AG09319 (cell line): ENCODE data around the gene TMEM135.

ENCODE experiments used
- DNase-seq: peaks from one replicate; pipeline ENCODE4 v3.0.0-alpha.2; 2010; ENCODE audit warnings: low read depth; ENCODE audit errors: extremely low read depth
- TF ChIP-seq, protein P1 (sequence below): IDR thresholded peaks from 2 replicates; pipeline ENCODE4 v1.5.1; 2011; ENCODE audit warnings: low read depth, mild to moderate bottlenecking, inconsistent platforms, low read length, moderate library complexity

TMEM135 gene

DNA sequence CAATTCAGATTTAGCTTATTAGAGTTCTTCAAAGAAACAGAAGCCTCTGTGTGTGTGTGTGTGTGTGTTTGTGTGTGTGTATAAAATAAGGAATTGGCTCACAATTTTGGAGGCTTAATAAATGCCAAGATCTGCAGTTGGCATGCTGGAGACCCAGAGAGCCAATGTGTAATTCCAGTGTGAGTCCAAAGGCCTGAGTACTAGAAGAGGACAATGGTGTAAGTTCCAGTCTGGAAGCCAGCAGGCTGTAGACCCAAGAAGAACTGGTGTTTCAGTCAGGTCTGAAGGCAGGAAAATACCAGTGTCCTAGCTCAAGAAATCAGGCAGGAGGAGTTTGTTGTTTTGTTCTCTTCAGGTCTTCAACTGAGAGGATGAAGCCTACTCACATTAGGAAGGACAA, 20.0 kb downstream of the TMEM135 start:
- TF ChIP-seq, protein P1, sequence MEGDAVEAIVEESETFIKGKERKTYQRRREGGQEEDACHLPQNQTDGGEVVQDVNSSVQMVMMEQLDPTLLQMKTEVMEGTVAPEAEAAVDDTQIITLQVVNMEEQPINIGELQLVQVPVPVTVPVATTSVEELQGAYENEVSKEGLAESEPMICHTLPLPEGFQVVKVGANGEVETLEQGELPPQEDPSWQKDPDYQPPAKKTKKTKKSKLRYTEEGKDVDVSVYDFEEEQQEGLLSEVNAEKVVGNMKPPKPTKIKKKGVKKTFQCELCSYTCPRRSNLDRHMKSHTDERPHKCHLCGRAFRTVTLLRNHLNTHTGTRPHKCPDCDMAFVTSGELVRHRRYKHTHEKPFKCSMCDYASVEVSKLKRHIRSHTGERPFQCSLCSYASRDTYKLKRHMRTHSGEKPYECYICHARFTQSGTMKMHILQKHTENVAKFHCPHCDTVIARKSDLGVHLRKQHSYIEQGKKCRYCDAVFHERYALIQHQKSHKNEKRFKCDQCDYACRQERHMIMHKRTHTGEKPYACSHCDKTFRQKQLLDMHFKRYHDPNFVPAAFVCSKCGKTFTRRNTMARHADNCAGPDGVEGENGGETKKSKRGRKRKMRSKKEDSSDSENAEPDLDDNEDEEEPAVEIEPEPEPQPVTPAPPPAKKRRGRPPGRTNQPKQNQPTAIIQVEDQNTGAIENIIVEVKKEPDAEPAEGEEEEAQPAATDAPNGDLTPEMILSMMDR = no peak
- DNase-seq = no peak

DNA sequence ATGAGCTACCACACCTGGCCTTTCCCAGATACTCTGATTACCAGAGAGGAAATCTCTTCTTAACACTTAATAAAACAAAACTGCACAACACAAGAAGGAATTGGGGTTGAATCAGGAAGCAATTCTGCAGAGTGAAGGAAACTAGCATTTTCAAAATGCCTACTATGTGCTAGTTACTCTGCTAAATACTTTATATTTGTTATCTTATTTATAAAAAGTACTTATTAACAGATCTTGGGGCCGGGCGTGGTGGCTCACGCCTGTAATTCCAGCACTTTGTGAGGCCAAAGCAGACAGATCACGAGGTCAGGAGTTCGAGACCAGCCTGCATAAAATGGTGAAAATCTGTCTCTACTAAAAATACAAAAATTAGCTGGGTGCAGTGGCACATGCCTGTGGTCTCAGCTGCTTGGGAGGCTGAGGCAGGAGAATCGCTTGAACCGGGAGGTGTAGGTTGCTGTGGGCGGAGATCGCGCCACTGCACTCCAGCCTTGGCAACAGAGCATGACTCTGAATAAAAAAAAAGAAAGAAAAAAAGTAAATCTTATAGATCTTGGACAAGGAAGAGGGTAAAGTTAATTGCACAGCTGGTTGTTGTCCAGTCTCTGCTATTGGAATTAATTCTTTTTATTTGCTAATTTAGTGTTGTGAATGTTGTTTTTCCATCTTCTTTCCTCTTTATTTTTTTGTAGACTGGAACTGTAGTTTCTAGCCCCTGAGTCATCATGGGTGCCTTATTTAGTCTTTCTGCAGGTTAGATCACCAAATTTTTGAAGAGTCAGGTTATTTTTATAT, 22.1 kb downstream of the TMEM135 start:
- no peak for DNase-seq
- TF ChIP-seq, protein P1 = no peak

DNA sequence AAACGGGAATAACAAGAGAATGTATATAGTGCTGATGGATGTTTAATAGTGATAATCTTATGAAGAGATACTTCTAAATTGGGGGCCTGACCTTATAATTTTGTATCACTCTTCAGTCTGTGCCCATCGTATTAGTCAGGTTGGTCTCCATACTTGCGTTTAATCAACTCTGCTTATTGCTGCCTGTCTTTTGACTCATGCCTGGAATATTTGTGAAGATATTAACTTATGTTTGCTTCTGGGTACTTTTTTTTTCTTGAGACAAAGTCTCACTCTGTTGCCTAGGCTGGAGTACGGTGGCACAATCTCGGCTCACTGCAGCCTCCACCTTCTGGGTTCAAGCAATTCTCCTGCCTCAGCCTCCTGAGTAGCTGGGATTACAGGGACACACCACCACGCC, 24.0 kb downstream of the TMEM135 start:
- TF ChIP-seq, protein P1 = no peak
- DNase-seq = no peak

DNA sequence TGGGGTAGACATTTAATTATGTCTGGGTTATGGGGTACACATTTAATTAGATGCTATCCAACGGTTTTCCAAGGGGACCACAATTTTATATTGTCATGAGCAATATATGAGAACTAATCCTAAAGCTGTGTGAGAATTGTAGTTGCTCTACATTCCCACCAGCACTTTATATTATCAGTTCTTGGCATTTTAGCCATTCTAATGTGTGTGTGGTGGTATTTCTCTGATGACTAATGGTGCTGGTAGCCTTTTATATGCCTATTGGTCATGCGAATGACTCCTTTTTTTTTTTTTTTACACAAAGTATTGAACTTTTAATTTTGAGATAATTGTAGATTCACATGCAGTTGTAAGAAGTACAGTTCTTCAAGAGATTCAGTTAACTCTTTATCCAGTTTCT, 26.2 kb downstream of the TMEM135 start:
- TF ChIP-seq, protein P1 = no peak
- no peak for DNase-seq

DNA sequence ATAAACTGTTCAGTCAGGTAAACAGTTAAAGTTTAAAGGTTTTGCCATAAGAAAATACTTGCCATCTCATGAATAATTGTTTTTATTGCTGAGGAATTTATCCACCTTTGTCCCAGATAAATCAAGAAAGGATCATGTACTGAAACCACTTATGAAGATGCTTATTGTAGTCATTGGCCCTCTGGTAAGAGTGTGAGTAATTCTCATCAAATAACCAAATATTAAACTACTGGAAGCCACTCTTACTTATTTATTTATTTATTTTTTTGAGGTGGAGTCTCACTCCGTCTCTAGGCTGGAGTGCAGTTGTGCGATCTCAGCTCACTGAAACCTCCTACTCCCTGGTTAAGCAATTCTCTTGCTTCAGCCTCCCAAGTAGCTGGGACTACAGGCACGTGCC, 35.1 kb downstream of the TMEM135 start:
- no peak for DNase-seq
- TF ChIP-seq, protein P1 = no peak

DNA sequence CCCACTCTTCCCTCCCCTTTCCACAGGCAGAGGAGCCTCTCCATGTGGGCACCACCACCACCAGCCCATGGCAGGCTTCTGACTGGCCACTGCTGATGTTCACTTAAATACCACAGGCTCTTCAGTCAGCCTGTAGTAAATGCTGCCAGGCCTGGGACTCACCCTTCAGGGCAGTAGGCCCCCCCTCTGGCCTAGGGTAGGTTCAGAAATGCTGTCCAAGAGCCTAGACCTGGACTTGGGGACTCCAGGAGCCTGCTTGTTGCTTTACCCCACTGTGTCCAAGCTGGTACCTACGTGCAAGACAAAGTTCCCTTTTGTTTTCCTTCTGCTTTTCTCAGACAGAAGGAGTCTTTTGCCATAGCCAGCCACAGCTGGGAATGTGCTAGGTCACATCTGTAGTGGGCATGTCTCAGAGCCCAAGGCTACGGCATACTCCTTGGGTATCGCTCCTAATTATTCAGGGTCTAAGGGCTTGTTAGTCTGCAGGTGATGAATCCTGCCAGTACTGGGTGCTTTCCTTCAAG, 38.6 kb downstream of the TMEM135 start:
- TF ChIP-seq, protein P1 = no peak
- DNase-seq = no peak

DNA sequence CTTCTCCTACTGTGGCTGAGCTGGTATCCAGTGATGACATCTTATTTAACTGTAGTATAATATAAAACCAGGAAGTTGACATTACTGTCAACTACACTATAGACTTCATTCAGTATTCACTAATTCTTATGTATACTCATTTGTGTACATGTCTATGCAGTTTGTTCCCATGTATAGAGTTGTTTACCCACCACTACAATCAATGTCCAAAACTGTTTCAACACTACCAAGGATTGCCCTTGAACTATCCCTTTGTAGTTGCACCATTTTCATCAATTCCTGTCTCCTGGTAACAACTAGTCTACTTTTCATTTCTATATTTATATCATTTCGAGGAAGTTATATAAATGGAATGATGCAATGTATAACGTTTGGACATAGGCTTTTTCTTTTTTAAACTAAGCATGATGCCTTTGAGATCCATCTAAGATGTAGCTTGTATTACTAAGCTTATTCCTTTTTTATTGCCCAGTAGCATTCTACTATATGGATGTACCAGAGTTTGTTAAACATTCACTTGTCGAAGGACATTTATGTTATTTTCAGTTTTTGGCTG, 39.2 kb downstream of the TMEM135 start:
- TF ChIP-seq, protein P1 = no peak
- no peak for DNase-seq
